Measurements from ENCODE around the gene ARHGEF2. TPM values are rescaled to one million over a fixed set of nuclear protein-coding genes. Genes with fewer than 3 reads are reported as not detected.

The ARHGEF2 gene
- total RNA-seq, 1 experiment from 2014 or later = 69.5 TPM

GRCh38 chr1:156003923-156004188 is 25.5 kb upstream of the ARHGEF2 start (continued):
- TF ChIP-seq ARID4B (CRISPR knock-in tag; IDR thresholded peaks at IDR 0.05; ENCODE audit: borderline replicate concordance) (no peak), HMGXB4 (CRISPR knock-in tag; IDR thresholded peaks at IDR 0.05) (no peak), ESRRA (CRISPR knock-in tag; IDR thresholded peaks at IDR 0.05; ENCODE audit: borderline replicate concordance) (no peak), CBFB (CRISPR knock-in tag; IDR thresholded peaks at IDR 0.05; ENCODE audit: low read depth) (no peak), ATF3 (CRISPR knock-in tag; conservative IDR thresholded peaks at IDR 0.05) (no peak), HMGA2 (CRISPR knock-in tag; IDR thresholded peaks at IDR 0.05) (no peak), PREB (CRISPR knock-in tag; IDR thresholded peaks at IDR 0.05; ENCODE audit: borderline replicate concordance) (no peak)
- TF ChIP-seq, protein P1, sequence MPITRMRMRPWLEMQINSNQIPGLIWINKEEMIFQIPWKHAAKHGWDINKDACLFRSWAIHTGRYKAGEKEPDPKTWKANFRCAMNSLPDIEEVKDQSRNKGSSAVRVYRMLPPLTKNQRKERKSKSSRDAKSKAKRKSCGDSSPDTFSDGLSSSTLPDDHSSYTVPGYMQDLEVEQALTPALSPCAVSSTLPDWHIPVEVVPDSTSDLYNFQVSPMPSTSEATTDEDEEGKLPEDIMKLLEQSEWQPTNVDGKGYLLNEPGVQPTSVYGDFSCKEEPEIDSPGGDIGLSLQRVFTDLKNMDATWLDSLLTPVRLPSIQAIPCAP (CRISPR knock-in tag; IDR thresholded peaks at IDR 0.05) = no peak
- TF ChIP-seq, protein P2, sequence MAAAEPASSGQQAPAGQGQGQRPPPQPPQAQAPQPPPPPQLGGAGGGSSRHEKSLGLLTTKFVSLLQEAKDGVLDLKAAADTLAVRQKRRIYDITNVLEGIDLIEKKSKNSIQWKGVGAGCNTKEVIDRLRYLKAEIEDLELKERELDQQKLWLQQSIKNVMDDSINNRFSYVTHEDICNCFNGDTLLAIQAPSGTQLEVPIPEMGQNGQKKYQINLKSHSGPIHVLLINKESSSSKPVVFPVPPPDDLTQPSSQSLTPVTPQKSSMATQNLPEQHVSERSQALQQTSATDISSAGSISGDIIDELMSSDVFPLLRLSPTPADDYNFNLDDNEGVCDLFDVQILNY (CRISPR knock-in tag; IDR thresholded peaks at IDR 0.05) = no peak
- TF ChIP-seq, protein P3, sequence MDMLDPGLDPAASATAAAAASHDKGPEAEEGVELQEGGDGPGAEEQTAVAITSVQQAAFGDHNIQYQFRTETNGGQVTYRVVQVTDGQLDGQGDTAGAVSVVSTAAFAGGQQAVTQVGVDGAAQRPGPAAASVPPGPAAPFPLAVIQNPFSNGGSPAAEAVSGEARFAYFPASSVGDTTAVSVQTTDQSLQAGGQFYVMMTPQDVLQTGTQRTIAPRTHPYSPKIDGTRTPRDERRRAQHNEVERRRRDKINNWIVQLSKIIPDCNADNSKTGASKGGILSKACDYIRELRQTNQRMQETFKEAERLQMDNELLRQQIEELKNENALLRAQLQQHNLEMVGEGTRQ (CRISPR knock-in tag; IDR thresholded peaks at IDR 0.05) = no peak

- ATAC-seq (no peak), DNase-seq (ENCODE audit: low spot score) (no peak)
- ChIA-PET POLR2A (interaction anchor here (1.7 kb wide), 1 partner anchor 18 kb away, joined by 4 read pairs; no protein-coding TSS in a partner anchor), CTCF (interaction anchor here (0.5 to 4.7 kb wide), 5 partner anchors 13 to 64 kb away, joined by 3 to 22 read pairs (median 8); partner anchors contain the start of gene ARHGEF2)
- no peak overlapping the region for H3K27ac Mint-ChIP-seq
- no peaks in the 10 kb centered on the region for H3K36me3 Mint-ChIP-seq
- H3K9me3 Mint-ChIP-seq = no peaks in the 10 kb centered on the region
- peaks cover 2% of the 10 kb centered on the region; the same call in 1 of the 2 replicates for H3K4me1 Mint-ChIP-seq
- no peak overlapping the region for H3K4me3 Mint-ChIP-seq
- H3K27me3 Mint-ChIP-seq (ENCODE audit: low read depth) = peaks cover 2% of the 10 kb centered on the region; the same call in 1 of the 2 replicates
- TF ChIP-seq NFATC4 (CRISPR knock-in tag; IDR thresholded peaks at IDR 0.05) (no peak), JUN (CRISPR knock-in tag; IDR thresholded peaks at IDR 0.05) (no peak), MYBL2 (CRISPR knock-in tag; IDR thresholded peaks at IDR 0.05) (no peak), RORB (CRISPR knock-in tag; IDR thresholded peaks at IDR 0.05) (no peak), FOXJ3 (CRISPR knock-in tag; IDR thresholded peaks at IDR 0.05; ENCODE audit: borderline replicate concordance) (no peak), ESRRA (CRISPR knock-in tag; IDR thresholded peaks at IDR 0.05; ENCODE audit: borderline replicate concordance) (no peak), NFYB (CRISPR knock-in tag; conservative IDR thresholded peaks at IDR 0.05; ENCODE audit: low read depth) (no peak), EMX1 (CRISPR knock-in tag; IDR thresholded peaks at IDR 0.05) (no peak), SMAD3 (CRISPR knock-in tag; IDR thresholded peaks at IDR 0.05; ENCODE audit: borderline replicate concordance) (no peak), ZNF317 (CRISPR knock-in tag; IDR thresholded peaks at IDR 0.05; ENCODE audit: borderline replicate concordance, low read depth) (no peak), ETV6 (CRISPR knock-in tag; IDR thresholded peaks at IDR 0.05) (no peak), KAT7 (CRISPR knock-in tag; IDR thresholded peaks at IDR 0.05; ENCODE audit: borderline replicate concordance) (no peak), NR2C2 (CRISPR knock-in tag; IDR thresholded peaks at IDR 0.05) (no peak), GABPB1 (CRISPR knock-in tag; IDR thresholded peaks at IDR 0.05) (no peak), OVOL2 (CRISPR knock-in tag; IDR thresholded peaks at IDR 0.05; ENCODE audit: borderline replicate concordance) (no peak)
- TF ChIP-seq, protein P4, sequence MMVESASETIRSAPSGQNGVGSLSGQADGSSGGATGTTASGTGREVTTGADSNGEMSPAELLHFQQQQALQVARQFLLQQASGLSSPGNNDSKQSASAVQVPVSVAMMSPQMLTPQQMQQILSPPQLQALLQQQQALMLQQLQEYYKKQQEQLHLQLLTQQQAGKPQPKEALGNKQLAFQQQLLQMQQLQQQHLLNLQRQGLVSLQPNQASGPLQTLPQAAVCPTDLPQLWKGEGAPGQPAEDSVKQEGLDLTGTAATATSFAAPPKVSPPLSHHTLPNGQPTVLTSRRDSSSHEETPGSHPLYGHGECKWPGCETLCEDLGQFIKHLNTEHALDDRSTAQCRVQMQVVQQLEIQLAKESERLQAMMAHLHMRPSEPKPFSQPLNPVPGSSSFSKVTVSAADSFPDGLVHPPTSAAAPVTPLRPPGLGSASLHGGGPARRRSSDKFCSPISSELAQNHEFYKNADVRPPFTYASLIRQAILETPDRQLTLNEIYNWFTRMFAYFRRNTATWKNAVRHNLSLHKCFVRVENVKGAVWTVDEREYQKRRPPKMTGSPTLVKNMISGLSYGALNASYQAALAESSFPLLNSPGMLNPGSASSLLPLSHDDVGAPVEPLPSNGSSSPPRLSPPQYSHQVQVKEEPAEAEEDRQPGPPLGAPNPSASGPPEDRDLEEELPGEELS (CRISPR knock-in tag; IDR thresholded peaks at IDR 0.05) = no peak
Measured at GRCh38 chr1:156002188-156002911, 24.0 kb upstream of the ARHGEF2 start.
